Keratinocyte (primary cell): ENCODE measurements around the gene BDKRB2.

Experiments
- EZH2 ChIP-seq: IDR thresholded peaks from one replicate; pipeline ENCODE4 v1.6.1; 2012; ENCODE audit warnings: inconsistent platforms, mild to moderate bottlenecking, low read length, moderate library complexity
- TF ChIP-seq, protein P1 (sequence below), 3 experiments: IDR thresholded peaks in 1 of 3; conservative IDR thresholded peaks in 1 of 3; optimal IDR thresholded peaks in 1 of 3; 2 replicates in 2 of 3; 3 replicates in 1 of 3; pipeline versions ENCODE3 to v1.5.1; 2011; ENCODE audit warnings: low read length in 3 of 3, mild to moderate bottlenecking in 3 of 3, moderate library complexity in 2 of 3, control low read depth in 1 of 3, inconsistent platforms in 1 of 3; ENCODE audit not compliant: insufficient read depth in 2 of 3; ENCODE audit errors: extremely low read depth in 1 of 3

DNA sequence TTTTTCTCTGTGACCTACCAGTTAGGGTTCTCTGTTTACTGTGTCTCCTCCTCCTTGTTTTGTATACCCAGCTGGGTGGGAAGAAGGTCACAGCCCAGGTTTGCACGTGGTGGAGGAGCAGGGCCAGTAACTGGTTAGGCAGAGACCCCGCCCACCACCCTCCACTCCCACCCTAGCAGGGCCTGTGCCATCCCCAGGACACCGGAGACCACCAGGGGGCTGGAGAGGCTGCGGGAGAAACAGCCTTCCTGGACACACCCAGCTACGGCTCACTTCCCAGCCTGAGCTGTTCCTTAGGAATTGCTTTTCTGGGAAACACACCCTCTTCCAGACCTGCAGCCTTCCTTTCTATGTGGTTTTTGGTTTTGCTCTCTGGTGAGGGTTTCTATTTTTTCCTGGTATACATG is 21.1 kb downstream of the BDKRB2 start:
- TF ChIP-seq, protein P1, sequence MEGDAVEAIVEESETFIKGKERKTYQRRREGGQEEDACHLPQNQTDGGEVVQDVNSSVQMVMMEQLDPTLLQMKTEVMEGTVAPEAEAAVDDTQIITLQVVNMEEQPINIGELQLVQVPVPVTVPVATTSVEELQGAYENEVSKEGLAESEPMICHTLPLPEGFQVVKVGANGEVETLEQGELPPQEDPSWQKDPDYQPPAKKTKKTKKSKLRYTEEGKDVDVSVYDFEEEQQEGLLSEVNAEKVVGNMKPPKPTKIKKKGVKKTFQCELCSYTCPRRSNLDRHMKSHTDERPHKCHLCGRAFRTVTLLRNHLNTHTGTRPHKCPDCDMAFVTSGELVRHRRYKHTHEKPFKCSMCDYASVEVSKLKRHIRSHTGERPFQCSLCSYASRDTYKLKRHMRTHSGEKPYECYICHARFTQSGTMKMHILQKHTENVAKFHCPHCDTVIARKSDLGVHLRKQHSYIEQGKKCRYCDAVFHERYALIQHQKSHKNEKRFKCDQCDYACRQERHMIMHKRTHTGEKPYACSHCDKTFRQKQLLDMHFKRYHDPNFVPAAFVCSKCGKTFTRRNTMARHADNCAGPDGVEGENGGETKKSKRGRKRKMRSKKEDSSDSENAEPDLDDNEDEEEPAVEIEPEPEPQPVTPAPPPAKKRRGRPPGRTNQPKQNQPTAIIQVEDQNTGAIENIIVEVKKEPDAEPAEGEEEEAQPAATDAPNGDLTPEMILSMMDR (optimal IDR thresholded peaks at IDR 0.05 in 1 of 3, IDR thresholded peaks at IDR 0.05 in 1 of 3, conservative IDR thresholded peaks at IDR 0.05 in 1 of 3; ENCODE audit: extremely low read depth in 1 of 3, insufficient read depth in 2 of 3, low read length in 3 of 3): peak; percentile 41 to 57 (median 51)
- no peak for TF ChIP-seq EZH2
